Thyroid gland (tissue), 4 donors: ENCODE measurements around the gene PIK3AP1. TPM values are rescaled to one million over a fixed set of nuclear protein-coding genes. Genes with fewer than 3 reads are reported as not detected.

Source experiments
- DNase-seq, 2 donors: peaks; one replicate each; pipeline ENCODE4 v3.0.0-alpha.2; 2019
- H3K27ac ChIP-seq, 3 donors: fragments of 200-600 bp; sonication (generic); 1 replicate in 2 of 3; 2 replicates in 1 of 3; pipeline ENCODE4 v1.5.1; 2016 to 2019; ENCODE audit warnings: mild to moderate bottlenecking in 1 of 3, moderate library complexity in 1 of 3
- H3K27me3 ChIP-seq: fragments of 200-600 bp; sonication (generic); one replicate; pipeline ENCODE4 v1.5.1; 2019
- H3K36me3 ChIP-seq, 2 donors: fragments of 200-600 bp; sonication (generic); one replicate each; pipeline ENCODE4 v1.5.1; 2016 to 2019
- H3K4me1 ChIP-seq, 2 donors: fragments of 200-600 bp; sonication (generic); one replicate each; pipeline ENCODE4 v1.5.1; 2017 to 2019
- H3K4me3 ChIP-seq, 3 donors: fragments of 200-600 bp; sonication (generic); replicated peaks in 1 of 3; 1 replicate in 2 of 3; 2 replicates in 1 of 3; pipeline ENCODE4 v1.5.1; 2016; ENCODE audit warnings: mild to moderate bottlenecking in 1 of 3
- H3K9me3 ChIP-seq: fragments of 200-600 bp; sonication (generic); one replicate; pipeline ENCODE4 v1.5.1; 2017
- CTCF ChIP-seq, 6 experiments: fragments of 200-600 bp in 3 of 6; fragments of 450-650 bp in 3 of 6; sonication (generic) in 3 of 6; IDR thresholded peaks; one replicate each; pipeline ENCODE4 v1.5.1; 2016 to 2019; ENCODE audit warnings: antibody characterized with exemption in 6 of 6, mild to moderate bottlenecking in 2 of 6, inconsistent platforms in 1 of 6, moderate library complexity in 1 of 6
- POLR2A ChIP-seq, 2 donors: fragments of 450-650 bp; IDR thresholded peaks; one replicate each; pipeline ENCODE4 v1.6.1; 2017; ENCODE audit warnings: antibody characterized with exemption in 2 of 2, mild to moderate bottlenecking in 2 of 2, moderate library complexity in 1 of 2
- WGBS, 2 donors: methylation state at CpG; one replicate each; pipeline ENCODE4 v1.1.5; 2017; 5-methylcytosine and 5-hydroxymethylcytosine counted together
- intact Hi-C: fragments of 100-400 bp; cut with DNase I; formaldehyde crosslinking; loops from one replicate; pipeline ENCODE4 v1.15.1; 2023
- total RNA-seq, 4 donors: library from RNA; depleted of rRNA; stranded (reverse); fragments of >200 nt; gene quantifications; one replicate each; pipeline ENCODE4 v1.2.3, GENCODE V29; 2016

Gene PIK3AP1
- total RNA-seq, result 10 to 100 TPM in 3 of 4 donors, 1 to 10 TPM in 1; 8.6 to 13.9 (median 12.0) TPM

- no peaks in the 10 kb centered on the region for H3K9me3 ChIP-seq
- peak; percentile 72 to 76 for DNase-seq
- 2 to 7% methylated on average over 10 to 20 of the region's 52 CpGs for WGBS, 2 donors
- no peak for TF ChIP-seq CTCF (IDR thresholded peaks at IDR 0.05)
- TF ChIP-seq POLR2A (IDR thresholded peaks at IDR 0.05), result peak in 1 of 2 donors; percentile 55
- peak within 1 kb of the TSS; percentile 26 to 53 (median 33) for H3K4me3 ChIP-seq
- peak within 1 kb of the TSS in 1 of 3 donors; percentile 45 for H3K27ac ChIP-seq
- no peaks in the 10 kb centered on the region for H3K27me3 ChIP-seq
- intact Hi-C loops, result no loop called here
- no peaks in the 10 kb centered on the region for H3K36me3 ChIP-seq
- H3K4me1 ChIP-seq, result peaks cover 5 to 6% of the 10 kb centered on the region in 2 donors
These were observed at the start of gene PIK3AP1 for GRCh38 chr10:96720422-96721206. Gene PIK3AP1 (minus strand): TSS chr10:96720514. CDS start chr10:96720394, 120 bp downstream.

- H3K27me3 ChIP-seq, result no peaks in the 10 kb centered on the region
- no peaks in the 10 kb centered on the region for H3K36me3 ChIP-seq
- no peak overlapping the region for H3K4me3 ChIP-seq
- 93 to 94% methylated on average over 11 of the region's 11 CpGs for WGBS, 2 donors
- no peaks in the 10 kb centered on the region for H3K4me1 ChIP-seq
- no peaks in the 10 kb centered on the region for H3K9me3 ChIP-seq
- intact Hi-C loops, result no loop called here
- TF ChIP-seq POLR2A (IDR thresholded peaks at IDR 0.05), result no peak
- no peak for TF ChIP-seq CTCF (IDR thresholded peaks at IDR 0.05)
- DNase-seq, result no peak
- H3K27ac ChIP-seq, result no peak overlapping the region
These were observed 47.8 kb upstream of the PIK3AP1 start for GRCh38 chr10:96768136-96768535.

- H3K4me1 ChIP-seq, result no peaks in the 10 kb centered on the region
- H3K4me3 ChIP-seq, result no peak overlapping the region
- no peak for DNase-seq
- intact Hi-C loops, result no loop called here
- H3K27me3 ChIP-seq, result no peaks in the 10 kb centered on the region
- WGBS, 2 donors, result 87 to 94% methylated on average over 2 of the region's 2 CpGs
- H3K27ac ChIP-seq, result no peak overlapping the region
- H3K36me3 ChIP-seq, result no peaks in the 10 kb centered on the region
- TF ChIP-seq CTCF (IDR thresholded peaks at IDR 0.05) (no peak), POLR2A (IDR thresholded peaks at IDR 0.05) (no peak)
- H3K9me3 ChIP-seq, result no peaks in the 10 kb centered on the region
These were observed 47.3 kb upstream of the PIK3AP1 start for GRCh38 chr10:96767611-96768010.

GRCh38 chr10:96765406-96766240, 45.3 kb upstream of the PIK3AP1 start:
- 51 to 56% methylated on average over 9 of the region's 9 CpGs for WGBS, 2 donors
- Histone ChIP-seq H3K27me3 (no peaks in the 10 kb centered on the region), H3K4me3 (no peak overlapping the region), H3K36me3 (no peaks in the 10 kb centered on the region), H3K27ac (no peak overlapping the region), H3K9me3 (no peaks in the 10 kb centered on the region), H3K4me1 (no peaks in the 10 kb centered on the region)
- intact Hi-C loops, result no loop called here
- TF ChIP-seq POLR2A (IDR thresholded peaks at IDR 0.05), result no peak
- peak; percentile 33 to 72 (median 63) for TF ChIP-seq CTCF (IDR thresholded peaks at IDR 0.05)
- peak; percentile 66 to 69 for DNase-seq
